H9 (cell line): ENCODE results near the gene KLF11. TPM values are rescaled to one million over a fixed set of nuclear protein-coding genes. Genes with fewer than 3 reads are reported as not detected.

ENCODE experiments used
- DNase-seq: peaks from one replicate; pipeline ENCODE4 v3.0.0-alpha.2; 2017
- H2AFZ ChIP-seq: one replicate; pipeline ENCODE4 v1.6.1; 2013; ENCODE audit warnings: mild to moderate bottlenecking, low read length, control low read depth, moderate library complexity
- H2AK5ac ChIP-seq: 2 replicates; pipeline ENCODE4 v1.6.1; 2013; ENCODE audit warnings: low read length, control low read depth, mixed read lengths; ENCODE audit not compliant: insufficient read length
- H2BK120ac ChIP-seq: one replicate; pipeline ENCODE4 v1.6.1; 2013; ENCODE audit warnings: low read depth, mild to moderate bottlenecking, low read length, control low read depth, inconsistent platforms; ENCODE audit not compliant: poor library complexity, severe bottlenecking
- H2BK12ac ChIP-seq: 2 replicates; pipeline ENCODE4 v1.6.1; 2013; ENCODE audit warnings: low read length, control low read depth, mixed read lengths, low read depth; ENCODE audit not compliant: insufficient read length
- H2BK15ac ChIP-seq: 2 replicates; pipeline ENCODE4 v1.6.1; 2013; ENCODE audit warnings: low read depth, low read length, control low read depth
- H2BK20ac ChIP-seq: one replicate; pipeline ENCODE4 v1.6.1; 2013; ENCODE audit warnings: low read depth, mild to moderate bottlenecking, low read length, control low read depth, inconsistent platforms; ENCODE audit not compliant: poor library complexity, severe bottlenecking
- H2BK5ac ChIP-seq: 2 replicates; pipeline ENCODE4 v1.6.1; 2013; ENCODE audit warnings: low read length, control low read depth, mixed read lengths; ENCODE audit not compliant: insufficient read length
- H3K14ac ChIP-seq: 2 replicates; pipeline ENCODE4 v1.6.1; 2013; ENCODE audit warnings: low read length, control low read depth; ENCODE audit not compliant: insufficient read depth
- H3K18ac ChIP-seq: 2 replicates; pipeline ENCODE4 v1.6.1; 2013; ENCODE audit warnings: low read depth, mild to moderate bottlenecking, mixed read lengths, low read length, control low read depth; ENCODE audit not compliant: insufficient read length
- H3K23ac ChIP-seq: 2 replicates; pipeline ENCODE4 v1.6.1; 2013; ENCODE audit warnings: low read length, control low read depth, mixed read lengths, low read depth; ENCODE audit not compliant: insufficient read length
- H3K23me2 ChIP-seq: 2 replicates; pipeline ENCODE4 v1.6.1; 2013; ENCODE audit warnings: low read depth, mild to moderate bottlenecking, mixed read lengths, low read length, control low read depth; ENCODE audit not compliant: insufficient read length, poor library complexity, severe bottlenecking
- H3K27ac ChIP-seq: 2 replicates; pipeline ENCODE4 v1.5.1; 2013; ENCODE audit warnings: low read length, control low read depth, mixed read lengths, low read depth; ENCODE audit not compliant: insufficient read length
- H3K27me3 ChIP-seq: 2 replicates; pipeline ENCODE4 v1.6.1; 2013; ENCODE audit warnings: low read length, control low read depth, inconsistent platforms; ENCODE audit not compliant: insufficient read depth
- H3K4ac ChIP-seq: 2 replicates; pipeline ENCODE4 v1.6.1; 2013; ENCODE audit warnings: low read depth, mild to moderate bottlenecking, control low read depth, inconsistent platforms, low read length, moderate library complexity
- H3K4me1 ChIP-seq: 2 replicates; pipeline ENCODE4 v1.6.1; 2013; ENCODE audit warnings: low read length, control low read depth, inconsistent platforms; ENCODE audit not compliant: insufficient read depth
- H3K4me2 ChIP-seq: 2 replicates; pipeline ENCODE4 v1.6.1; 2013; ENCODE audit warnings: low read length, control low read depth, mixed read lengths; ENCODE audit not compliant: insufficient read length, insufficient read depth
- H3K56ac ChIP-seq: 2 replicates; pipeline ENCODE4 v1.6.1; 2013; ENCODE audit warnings: low read depth, mild to moderate bottlenecking, mixed read lengths, low read length, control low read depth; ENCODE audit not compliant: insufficient read length
- H3K79me1 ChIP-seq: 2 replicates; pipeline ENCODE4 v1.6.1; 2013; ENCODE audit warnings: low read depth, mild to moderate bottlenecking, moderate library complexity, low read length, control low read depth, inconsistent platforms; ENCODE audit not compliant: insufficient read depth, poor library complexity, severe bottlenecking
- H3K79me2 ChIP-seq: 2 replicates; pipeline ENCODE4 v1.6.1; 2013; ENCODE audit warnings: low read length, control low read depth, inconsistent platforms; ENCODE audit not compliant: insufficient read depth
- H3K9ac ChIP-seq: 2 replicates; pipeline ENCODE4 v1.6.1; 2013; ENCODE audit warnings: low read length, control low read depth, mixed read lengths; ENCODE audit not compliant: insufficient read length; ENCODE audit errors: extremely low read depth
- H3K9me3 ChIP-seq: one replicate; pipeline ENCODE4 v1.6.1; 2013; ENCODE audit warnings: low read depth, low read length, inconsistent platforms; ENCODE audit not compliant: control insufficient read depth
- H3T11ph ChIP-seq: one replicate; pipeline ENCODE4 v1.6.1; 2013; ENCODE audit warnings: mild to moderate bottlenecking, low read length, control low read depth, inconsistent platforms
- H4K20me1 ChIP-seq: one replicate; pipeline ENCODE4 v1.6.1; 2013; ENCODE audit not compliant: control insufficient read depth, insufficient read length, insufficient read depth
- H4K5ac ChIP-seq: 2 replicates; pipeline ENCODE4 v1.6.1; 2013; ENCODE audit warnings: low read depth, mild to moderate bottlenecking, mixed read lengths, low read length, control low read depth; ENCODE audit not compliant: insufficient read length
- H4K8ac ChIP-seq: replicated peaks from 2 replicates; pipeline ENCODE4 v1.6.1; 2013; ENCODE audit warnings: low read length, control low read depth, mixed read lengths, low read depth; ENCODE audit not compliant: insufficient read length
- H4K91ac ChIP-seq: 2 replicates; pipeline ENCODE4 v1.6.1; 2013; ENCODE audit warnings: low read depth, mild to moderate bottlenecking, moderate library complexity, mixed read lengths, low read length, control low read depth; ENCODE audit not compliant: insufficient read length
- H3K27ac Mint-ChIP-seq, 3 experiments: 2 replicates in 2 of 3; 3 replicates in 1 of 3; pipeline ENCODE4 v1.8.0; 2020 to 2021; ENCODE audit warnings: mixed read lengths in 3 of 3, mild to moderate bottlenecking in 1 of 3, moderate library complexity in 1 of 3
- H3K27me3 Mint-ChIP-seq: 2 replicates; pipeline ENCODE4 v1.8.0; 2021; ENCODE audit warnings: low read depth, mild to moderate bottlenecking, moderate library complexity, mixed read lengths
- H3K36me3 Mint-ChIP-seq, 3 experiments: 2 replicates in 2 of 3; 3 replicates in 1 of 3; pipeline ENCODE4 v1.8.0; 2020 to 2021; ENCODE audit warnings: low read depth in 3 of 3, mixed read lengths in 3 of 3; ENCODE audit not compliant: insufficient read depth in 1 of 3
- H3K4me1 Mint-ChIP-seq, 2 experiments: 2 replicates each; pipeline ENCODE4 v1.8.0; 2020; ENCODE audit warnings: mixed read lengths in 2 of 2
- H3K4me3 Mint-ChIP-seq, 2 experiments: 2 replicates in 1 of 2; 3 replicates in 1 of 2; pipeline ENCODE4 v1.8.0; 2020 to 2021; ENCODE audit warnings: mild to moderate bottlenecking in 2 of 2, mixed read lengths in 2 of 2, moderate library complexity in 1 of 2
- H3K9me3 Mint-ChIP-seq, 2 experiments: 2 replicates in 1 of 2; 3 replicates in 1 of 2; pipeline ENCODE4 v1.8.0; 2020; ENCODE audit warnings: mild to moderate bottlenecking in 2 of 2, mixed read lengths in 2 of 2, moderate library complexity in 1 of 2
- WGBS: extraction: QIAGEN DNeasy Blood & Tissue Kit; methylation state at CpG from one replicate; pipeline ENCODE4 v1.1.7; 2013; ENCODE audit warnings: missing lambda C conversion rate, low lambda C conversion rate, mixed read lengths; ENCODE audit not compliant: insufficient read length; ENCODE audit errors: extremely low coverage; 5-methylcytosine and 5-hydroxymethylcytosine counted together
- total RNA-seq: library from RNA; stranded (reverse); gene quantifications from 2 replicates; pipeline ENCODE4 v1.2.1, GENCODE V29; 2021
- TF ChIP-seq, protein P1 (sequence below): fragments of 200-600 bp; sonication (generic); conservative IDR thresholded peaks from 3 replicates; pipeline ENCODE4 v1.8.0; 2021; ENCODE audit warnings: antibody characterized with exemption, mild to moderate bottlenecking

KLF11 gene
- total RNA-seq, 1 experiment from 2014 or later = 15.5 TPM

DNA sequence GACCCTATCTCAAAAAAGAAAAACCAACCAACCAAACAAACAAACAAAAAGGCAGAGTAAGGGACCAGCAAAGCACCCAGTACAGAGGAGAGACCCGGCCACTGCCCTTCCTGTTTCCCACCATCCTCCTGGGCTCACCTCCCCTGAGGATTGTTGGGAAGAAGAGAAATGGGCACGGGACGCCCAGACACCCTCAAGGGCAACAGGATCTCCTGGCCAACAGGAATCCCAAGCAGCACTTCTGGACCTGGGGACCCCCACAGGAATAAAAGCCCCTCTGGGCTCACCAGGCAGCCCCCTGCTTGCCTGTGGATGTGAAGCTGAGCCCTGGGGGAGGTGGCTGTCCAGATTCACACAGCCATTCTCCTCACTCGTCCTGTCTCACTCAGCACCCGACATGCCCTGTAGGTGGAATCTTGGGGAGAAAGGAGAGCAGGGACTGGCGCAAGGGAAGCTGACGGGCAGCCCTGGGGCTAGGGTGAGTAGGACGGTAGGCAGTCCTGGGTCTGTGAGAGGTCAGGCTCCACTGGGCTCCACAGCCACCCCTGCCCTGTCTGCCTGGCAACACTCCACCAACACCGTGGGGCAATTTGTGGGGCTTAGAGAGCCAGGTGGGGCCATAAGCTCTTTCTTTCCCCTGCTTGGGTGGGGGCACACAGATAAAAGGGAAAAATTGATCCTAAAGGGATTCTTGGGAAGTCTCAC lies 18.0 kb downstream of the KLF11 start:
- no peak overlapping the region for H3K18ac ChIP-seq
- H3K56ac ChIP-seq = no peak overlapping the region
- H3K4me1 Mint-ChIP-seq = peaks cover 24 to 35% of the 10 kb centered on the region in 2 experiments
- TF ChIP-seq, protein P1, sequence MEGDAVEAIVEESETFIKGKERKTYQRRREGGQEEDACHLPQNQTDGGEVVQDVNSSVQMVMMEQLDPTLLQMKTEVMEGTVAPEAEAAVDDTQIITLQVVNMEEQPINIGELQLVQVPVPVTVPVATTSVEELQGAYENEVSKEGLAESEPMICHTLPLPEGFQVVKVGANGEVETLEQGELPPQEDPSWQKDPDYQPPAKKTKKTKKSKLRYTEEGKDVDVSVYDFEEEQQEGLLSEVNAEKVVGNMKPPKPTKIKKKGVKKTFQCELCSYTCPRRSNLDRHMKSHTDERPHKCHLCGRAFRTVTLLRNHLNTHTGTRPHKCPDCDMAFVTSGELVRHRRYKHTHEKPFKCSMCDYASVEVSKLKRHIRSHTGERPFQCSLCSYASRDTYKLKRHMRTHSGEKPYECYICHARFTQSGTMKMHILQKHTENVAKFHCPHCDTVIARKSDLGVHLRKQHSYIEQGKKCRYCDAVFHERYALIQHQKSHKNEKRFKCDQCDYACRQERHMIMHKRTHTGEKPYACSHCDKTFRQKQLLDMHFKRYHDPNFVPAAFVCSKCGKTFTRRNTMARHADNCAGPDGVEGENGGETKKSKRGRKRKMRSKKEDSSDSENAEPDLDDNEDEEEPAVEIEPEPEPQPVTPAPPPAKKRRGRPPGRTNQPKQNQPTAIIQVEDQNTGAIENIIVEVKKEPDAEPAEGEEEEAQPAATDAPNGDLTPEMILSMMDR = no peak
- no peak overlapping the region for H3K27ac ChIP-seq
- no peaks in the 10 kb centered on the region for H3K79me2 ChIP-seq
- no CpG with 5 or more reads among the region's 9 CpGs for WGBS
- no peak overlapping the region for H3K4me2 ChIP-seq
- no peak for DNase-seq
- H4K5ac ChIP-seq = no peak overlapping the region
- no peaks in the 10 kb centered on the region for H4K20me1 ChIP-seq
- H2BK120ac ChIP-seq = no peak overlapping the region
- no peak overlapping the region for H2BK5ac ChIP-seq
- H3K36me3 Mint-ChIP-seq = no peaks in the 10 kb centered on the region
- no peak overlapping the region for H3K27ac Mint-ChIP-seq
- no peaks in the 10 kb centered on the region; a peak in 1 of 5 replicates for H3K9me3 Mint-ChIP-seq
- H3K4me3 Mint-ChIP-seq = no peak overlapping the region
- no peaks in the 10 kb centered on the region; the same call in 1 of the 2 replicates for H3K4me1 ChIP-seq
- H3T11ph ChIP-seq = no peak overlapping the region
- 0 out of 2 replicates have a peak, but pooled peaks cover 1% of the 10 kb centered on the region for H3K27me3 Mint-ChIP-seq
- H3K23me2 ChIP-seq = peaks cover 2% of the 10 kb centered on the region
- no peak overlapping the region; the same call in 1 of the 2 replicates for H3K14ac ChIP-seq
- no peak overlapping the region for H2BK15ac ChIP-seq
- H4K91ac ChIP-seq = no peak overlapping the region
- H3K79me1 ChIP-seq = no peaks in the 10 kb centered on the region
- no peaks in the 10 kb centered on the region for H3K27me3 ChIP-seq
- H3K9me3 ChIP-seq = no peaks in the 10 kb centered on the region
- no peak overlapping the region for H2AFZ ChIP-seq
- no peak overlapping the region for H3K23ac ChIP-seq
- no peak overlapping the region for H2AK5ac ChIP-seq
- H4K8ac ChIP-seq = no peak overlapping the region
- no peak overlapping the region for H2BK20ac ChIP-seq
- H3K9ac ChIP-seq = no peak overlapping the region
- H2BK12ac ChIP-seq = no peak overlapping the region
- no peak overlapping the region for H3K4ac ChIP-seq
